ENCODE results near the gene TSG101.

The TSG101 gene, protein sequence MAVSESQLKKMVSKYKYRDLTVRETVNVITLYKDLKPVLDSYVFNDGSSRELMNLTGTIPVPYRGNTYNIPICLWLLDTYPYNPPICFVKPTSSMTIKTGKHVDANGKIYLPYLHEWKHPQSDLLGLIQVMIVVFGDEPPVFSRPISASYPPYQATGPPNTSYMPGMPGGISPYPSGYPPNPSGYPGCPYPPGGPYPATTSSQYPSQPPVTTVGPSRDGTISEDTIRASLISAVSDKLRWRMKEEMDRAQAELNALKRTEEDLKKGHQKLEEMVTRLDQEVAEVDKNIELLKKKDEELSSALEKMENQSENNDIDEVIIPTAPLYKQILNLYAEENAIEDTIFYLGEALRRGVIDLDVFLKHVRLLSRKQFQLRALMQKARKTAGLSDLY

DNA sequence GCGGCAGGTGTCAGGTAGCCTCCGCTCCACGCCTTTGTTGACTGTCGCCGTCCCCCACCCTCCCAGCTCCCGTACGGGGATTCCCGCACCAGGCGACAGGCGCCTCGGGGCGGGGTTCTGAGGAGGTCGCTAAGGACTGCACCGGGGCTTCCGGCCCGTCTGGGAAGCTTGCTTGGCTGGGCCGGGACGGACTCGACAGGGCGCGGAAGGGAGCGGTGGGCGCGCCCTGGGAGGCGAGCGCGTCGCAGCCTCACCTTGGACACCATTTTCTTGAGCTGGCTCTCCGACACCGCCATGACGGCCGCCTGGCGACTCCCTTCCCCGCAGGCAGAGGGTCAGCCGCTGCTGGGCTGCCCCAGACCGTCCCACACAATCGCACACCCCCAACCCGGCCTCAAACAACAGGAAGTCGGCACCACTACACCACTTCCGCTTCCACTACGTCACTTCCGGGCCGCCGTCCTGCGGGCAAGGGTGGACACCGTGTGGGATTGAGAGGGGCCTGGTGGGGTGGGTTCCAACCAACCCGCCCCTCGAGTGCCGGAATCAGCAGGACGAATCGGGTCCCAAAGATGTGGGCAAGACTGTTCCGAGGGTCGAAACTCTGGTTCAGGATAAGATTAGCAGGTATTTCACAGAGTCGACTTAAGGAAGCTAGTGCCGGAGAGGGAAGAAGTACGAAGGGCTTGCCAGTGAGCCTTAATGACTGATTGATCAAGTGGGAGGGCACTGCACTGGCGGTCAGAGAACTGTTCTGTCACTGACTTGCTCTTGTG lies at the start of gene TSG101:
Gene TSG101, minus strand, starts transcription at position 422 of the 776 bp plus-strand sequence. Its CDS starts 126 bp downstream, at position 296.
- FAIRE-seq (peak; percentile 88), DNase-seq (ENCODE audit: extremely low spot score, insufficient read length, low read depth) (peak; percentile 88)

DNA sequence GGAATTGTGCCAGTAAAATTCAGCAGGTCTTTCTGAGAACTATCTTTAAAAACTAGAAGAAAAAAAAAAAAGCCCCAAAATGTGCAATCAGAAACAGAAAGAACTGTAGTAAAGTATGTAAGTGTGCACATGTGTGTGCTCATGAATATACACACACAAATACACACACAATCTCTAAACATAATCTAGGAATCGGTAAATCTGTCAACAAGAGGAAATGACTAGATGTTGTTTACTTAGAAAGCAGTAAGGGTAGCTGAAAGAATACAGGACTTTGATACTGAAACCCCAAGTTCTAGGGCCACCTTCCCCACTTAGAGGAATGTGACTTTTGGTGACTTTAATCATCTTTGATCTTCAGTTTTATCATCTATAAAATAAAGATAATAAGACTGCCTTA lies 48.6 kb upstream of the TSG101 start:
- no peak for FAIRE-seq
- no peak for DNase-seq (ENCODE audit: extremely low spot score, insufficient read length, low read depth)

GRCh38 chr11:18567081-18567480 lies 40.3 kb upstream of the TSG101 start:
- DNase-seq (ENCODE audit: extremely low spot score, insufficient read length, low read depth): no peak
- no peak for FAIRE-seq

DNA sequence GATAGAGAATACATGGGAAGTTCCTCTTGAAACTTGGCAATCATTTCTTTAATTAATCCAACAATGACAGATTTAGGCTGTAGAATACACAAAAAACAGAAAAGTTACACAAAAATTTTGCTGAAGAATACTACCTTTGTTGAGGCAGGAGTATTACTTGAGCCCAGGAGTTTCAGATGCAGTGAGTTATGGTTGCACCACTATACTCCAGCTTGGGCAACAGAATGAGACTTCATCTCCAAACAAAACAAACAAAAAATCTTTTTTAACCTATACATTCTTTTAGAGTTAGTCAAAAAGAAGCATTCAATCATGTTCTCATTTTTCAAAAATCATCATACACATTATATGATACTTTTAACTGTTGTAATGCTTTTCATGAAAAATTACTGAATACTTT lies 39.7 kb upstream of the TSG101 start:
- FAIRE-seq (no peak), DNase-seq (ENCODE audit: extremely low spot score, insufficient read length, low read depth) (no peak)

DNA sequence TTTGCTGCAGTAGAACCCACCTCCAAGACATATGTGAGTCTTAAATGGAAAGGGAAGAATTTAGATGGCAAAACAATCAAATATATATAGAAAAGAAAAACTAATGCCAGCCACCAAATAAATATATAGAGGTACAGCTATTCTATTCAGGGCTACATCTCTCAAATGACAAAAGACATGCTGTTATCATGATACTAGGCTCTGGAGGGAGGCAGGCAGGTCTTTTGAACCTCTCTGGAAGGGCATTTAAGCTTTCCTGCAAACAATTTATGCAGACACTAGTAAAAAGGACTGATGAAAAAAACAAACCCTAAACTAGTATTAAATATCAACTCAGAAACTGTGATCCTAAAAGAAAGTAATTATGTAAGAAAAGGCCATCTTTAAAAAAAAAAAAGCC lies 37.4 kb upstream of the TSG101 start:
- DNase-seq (ENCODE audit: extremely low spot score, insufficient read length, low read depth) (no peak), FAIRE-seq (no peak)

DNA sequence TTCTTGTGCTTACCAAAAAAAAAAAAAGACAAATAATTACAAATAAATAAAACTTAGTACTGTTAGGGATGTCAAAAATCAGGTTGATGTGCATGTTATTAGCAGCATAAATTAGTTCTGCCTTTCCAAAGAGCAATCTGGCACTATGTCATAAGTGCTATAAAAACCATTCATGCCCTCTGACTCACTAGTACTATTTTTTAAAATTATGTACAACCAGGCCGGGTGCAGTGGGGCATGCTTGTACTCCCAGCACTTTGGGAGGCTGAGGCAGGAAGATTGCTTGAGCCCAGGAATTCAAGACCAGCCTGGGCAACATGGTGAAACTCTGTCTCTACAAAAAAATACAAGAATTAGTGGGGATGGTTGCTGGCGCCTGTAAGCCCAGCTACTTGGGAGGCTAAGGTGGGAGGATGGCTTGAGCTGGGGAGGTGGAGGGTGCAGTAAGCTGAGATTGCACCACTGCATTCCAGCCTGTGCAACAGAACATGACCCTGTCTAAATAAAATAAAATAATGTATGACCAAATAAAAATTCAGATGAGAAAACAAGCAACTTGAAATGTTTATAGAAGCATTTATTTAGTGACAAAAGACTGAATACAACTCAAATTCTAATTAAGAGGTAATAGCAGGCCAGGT lies 36.5 kb upstream of the TSG101 start:
- DNase-seq (ENCODE audit: extremely low spot score, insufficient read length, low read depth) (no peak), FAIRE-seq (no peak)

DNA sequence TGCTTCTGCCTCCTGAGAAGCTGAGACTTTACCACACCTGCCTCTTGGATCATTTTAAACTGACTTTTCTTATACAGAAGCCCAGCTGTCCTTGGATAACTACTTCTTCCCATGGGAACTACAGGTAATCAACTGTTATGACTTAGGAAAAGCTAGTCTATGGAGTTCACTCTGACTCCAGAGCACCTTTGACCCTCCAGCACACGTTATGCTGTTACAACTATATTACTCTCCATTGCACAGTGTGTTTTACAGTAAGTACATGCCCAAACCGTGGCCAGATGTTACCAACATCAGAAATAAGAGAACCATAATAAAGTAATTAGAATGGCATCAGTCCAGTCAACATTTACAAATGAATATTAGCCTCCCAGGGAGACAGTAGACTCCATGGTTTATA lies 21.3 kb upstream of the TSG101 start:
- no peak for FAIRE-seq

GRCh38 chr11:18540207-18541009 lies 13.7 kb upstream of the TSG101 start:
- no peak for DNase-seq (ENCODE audit: extremely low spot score, insufficient read length, low read depth)
- FAIRE-seq: peak; percentile 71

More for the DNA sequence above, 21.3 kb upstream of the TSG101 start:
- DNase-seq (ENCODE audit: extremely low spot score, insufficient read length, low read depth): no peak

GRCh38 chr11:18536209-18536608 lies 9.5 kb upstream of the TSG101 start:
- DNase-seq (ENCODE audit: extremely low spot score, insufficient read length, low read depth) (no peak), FAIRE-seq (no peak)

GRCh38 chr11:18534245-18534644 lies 7.5 kb upstream of the TSG101 start:
- DNase-seq (ENCODE audit: extremely low spot score, insufficient read length, low read depth): no peak
- no peak for FAIRE-seq

GRCh38 chr11:18533365-18533764 lies 6.6 kb upstream of the TSG101 start:
- FAIRE-seq: no peak
- no peak for DNase-seq (ENCODE audit: extremely low spot score, insufficient read length, low read depth)

DNA sequence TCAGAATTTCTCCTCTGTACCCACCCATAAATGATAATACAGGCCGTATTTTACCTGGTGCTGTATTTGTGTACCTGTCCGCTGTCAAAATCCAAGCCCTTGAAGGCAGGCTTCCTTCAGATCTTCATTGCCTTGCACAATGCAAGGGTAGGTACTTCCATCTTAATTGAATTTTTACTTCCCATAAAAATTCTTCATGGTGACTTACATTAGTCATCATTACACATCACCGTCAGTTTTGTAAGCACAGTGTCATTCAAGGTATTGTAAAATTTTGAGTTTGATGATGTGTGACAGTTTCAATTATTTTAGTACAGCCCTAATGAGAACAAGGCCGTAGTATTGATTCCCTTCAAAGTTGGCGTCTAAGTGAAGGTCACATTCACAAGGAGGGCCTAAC lies 770 bp upstream of the TSG101 start:
- no peak for FAIRE-seq

GRCh38 chr11:18526130-18526520 lies 617 bp downstream of the TSG101 start:
- no peak for FAIRE-seq
- no peak for DNase-seq (ENCODE audit: extremely low spot score, insufficient read length, low read depth)

More for the DNA sequence above, 770 bp upstream of the TSG101 start:
- no peak for DNase-seq (ENCODE audit: extremely low spot score, insufficient read length, low read depth)

DNA sequence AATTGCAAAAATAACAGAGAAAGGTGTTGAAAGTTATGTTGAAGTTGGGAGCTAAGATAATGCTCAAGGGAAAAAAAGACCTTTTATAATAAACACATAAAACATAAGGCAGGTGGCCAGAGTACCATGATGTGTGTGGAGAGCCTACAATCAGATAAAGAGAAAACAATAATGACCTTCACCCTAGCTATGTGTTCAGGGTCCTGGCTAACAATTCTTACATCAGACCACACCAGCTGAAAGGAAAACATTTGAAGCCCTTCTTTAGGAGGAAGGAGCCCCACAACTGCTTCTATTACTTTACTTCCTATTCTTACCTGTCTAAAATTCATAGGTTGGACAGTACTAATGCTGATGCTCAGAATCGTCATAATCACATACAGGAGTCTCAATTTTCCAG lies 2.5 kb downstream of the TSG101 start:
- DNase-seq (ENCODE audit: extremely low spot score, insufficient read length, low read depth) (no peak), FAIRE-seq (no peak)

DNA sequence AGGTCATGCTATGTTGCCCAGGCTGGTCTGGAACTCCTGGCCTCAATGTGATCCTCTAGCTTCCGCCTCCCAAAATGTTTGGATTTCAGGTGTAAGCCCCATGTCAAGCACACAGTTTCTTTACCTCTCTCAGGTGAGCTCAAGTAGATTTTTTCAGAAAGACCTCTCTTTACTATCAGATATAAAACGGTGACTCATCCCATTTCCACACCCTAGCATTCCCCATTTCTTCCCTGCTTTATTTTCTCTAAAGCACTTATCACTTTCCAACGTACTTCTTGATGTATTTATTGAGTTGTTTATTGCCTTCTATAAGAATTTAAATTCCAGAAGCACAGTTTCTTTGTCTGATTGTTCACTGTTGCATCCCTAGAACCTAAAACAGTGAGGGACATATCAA lies 3.7 kb downstream of the TSG101 start:
- no peak for DNase-seq (ENCODE audit: extremely low spot score, insufficient read length, low read depth)
- FAIRE-seq: no peak

- FAIRE-seq: no peak
- DNase-seq (ENCODE audit: extremely low spot score, insufficient read length, low read depth): no peak
Measured at GRCh38 chr11:18522388-18522787, 4.4 kb downstream of the TSG101 start.

GRCh38 chr11:18521122-18521521 lies 5.6 kb downstream of the TSG101 start:
- no peak for DNase-seq (ENCODE audit: extremely low spot score, insufficient read length, low read depth)
- FAIRE-seq: no peak

DNA sequence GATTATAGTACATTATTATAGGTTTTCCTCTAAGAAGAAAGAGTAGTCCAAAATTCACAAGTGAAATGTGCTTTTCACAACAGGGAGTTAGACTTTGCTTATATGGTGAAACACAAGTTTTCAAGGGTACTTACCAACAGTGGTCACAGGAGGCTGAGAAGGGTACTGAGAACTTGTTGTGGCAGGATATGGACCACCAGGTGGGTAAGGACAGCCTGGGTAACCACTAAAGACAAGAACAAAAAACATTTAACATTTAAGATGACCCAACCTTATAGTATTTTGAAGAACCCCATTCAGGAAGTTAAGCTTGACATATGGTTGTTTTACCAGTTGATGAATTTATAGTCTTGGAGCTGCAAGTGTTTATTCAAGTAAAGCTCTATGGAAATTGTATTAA lies 24.4 kb downstream of the TSG101 start:
- DNase-seq (ENCODE audit: extremely low spot score, insufficient read length, low read depth) (no peak), FAIRE-seq (no peak)

DNA sequence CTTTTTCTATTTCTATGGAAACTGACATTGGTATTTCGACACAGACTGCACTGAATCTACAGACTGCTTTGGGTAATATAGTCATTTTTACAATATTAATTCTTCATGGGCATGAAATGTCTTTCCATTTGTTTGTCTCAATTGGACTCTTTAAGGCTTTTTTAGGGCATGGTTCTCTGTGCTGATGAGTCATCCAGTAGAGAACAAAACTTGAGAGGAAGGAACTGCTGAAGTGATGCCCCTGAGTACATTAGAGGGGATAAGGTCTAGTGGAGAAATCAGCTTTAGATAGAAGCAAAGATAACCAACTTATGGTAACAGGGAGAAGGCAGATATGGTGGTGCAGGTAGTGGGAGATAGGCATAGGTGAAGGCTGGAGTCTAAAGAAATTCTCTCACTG lies 25.1 kb downstream of the TSG101 start:
- DNase-seq (ENCODE audit: extremely low spot score, insufficient read length, low read depth): no peak
- no peak for FAIRE-seq

DNA sequence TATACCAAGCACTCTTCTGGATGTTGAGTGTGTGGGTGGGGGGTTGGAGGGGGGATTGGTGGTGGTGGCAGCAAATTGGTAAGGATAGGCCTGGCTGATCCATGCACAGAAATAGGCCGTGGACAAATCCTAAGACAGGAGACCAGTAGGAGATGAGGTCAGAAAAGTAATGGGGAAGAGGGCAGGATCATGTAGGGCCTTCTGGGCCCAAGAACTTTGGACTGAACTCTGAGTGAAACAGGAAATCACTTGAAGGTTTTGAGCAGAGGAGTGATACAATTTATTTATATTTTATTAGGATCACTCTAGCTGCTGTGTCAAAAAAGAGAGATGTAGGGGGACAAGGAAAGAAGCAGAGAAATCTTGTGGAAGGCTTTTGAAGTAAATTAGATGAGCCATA lies 28.7 kb downstream of the TSG101 start:
- no peak for DNase-seq (ENCODE audit: extremely low spot score, insufficient read length, low read depth)
- FAIRE-seq: no peak

Data from GM18507 (cell line).